K562 treated with DMSO at 1 percent for 12 hours (cell line): ENCODE results near the gene PRPF38A. TPM values are rescaled to one million over a fixed set of nuclear protein-coding genes. Genes with fewer than 3 reads are reported as not detected.

ENCODE experiments used
- total RNA-seq: library from RNA; unstranded; fragments of 300-600 nt; gene quantifications from 2 replicates; pipeline ENCODE4 v1.2.3, GENCODE V29; 2022; ENCODE audit not compliant: insufficient read depth

Gene PRPF38A, protein sequence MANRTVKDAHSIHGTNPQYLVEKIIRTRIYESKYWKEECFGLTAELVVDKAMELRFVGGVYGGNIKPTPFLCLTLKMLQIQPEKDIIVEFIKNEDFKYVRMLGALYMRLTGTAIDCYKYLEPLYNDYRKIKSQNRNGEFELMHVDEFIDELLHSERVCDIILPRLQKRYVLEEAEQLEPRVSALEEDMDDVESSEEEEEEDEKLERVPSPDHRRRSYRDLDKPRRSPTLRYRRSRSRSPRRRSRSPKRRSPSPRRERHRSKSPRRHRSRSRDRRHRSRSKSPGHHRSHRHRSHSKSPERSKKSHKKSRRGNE
- 32.0 and 59.2 TPM in 2 replicates for total RNA-seq

DNA sequence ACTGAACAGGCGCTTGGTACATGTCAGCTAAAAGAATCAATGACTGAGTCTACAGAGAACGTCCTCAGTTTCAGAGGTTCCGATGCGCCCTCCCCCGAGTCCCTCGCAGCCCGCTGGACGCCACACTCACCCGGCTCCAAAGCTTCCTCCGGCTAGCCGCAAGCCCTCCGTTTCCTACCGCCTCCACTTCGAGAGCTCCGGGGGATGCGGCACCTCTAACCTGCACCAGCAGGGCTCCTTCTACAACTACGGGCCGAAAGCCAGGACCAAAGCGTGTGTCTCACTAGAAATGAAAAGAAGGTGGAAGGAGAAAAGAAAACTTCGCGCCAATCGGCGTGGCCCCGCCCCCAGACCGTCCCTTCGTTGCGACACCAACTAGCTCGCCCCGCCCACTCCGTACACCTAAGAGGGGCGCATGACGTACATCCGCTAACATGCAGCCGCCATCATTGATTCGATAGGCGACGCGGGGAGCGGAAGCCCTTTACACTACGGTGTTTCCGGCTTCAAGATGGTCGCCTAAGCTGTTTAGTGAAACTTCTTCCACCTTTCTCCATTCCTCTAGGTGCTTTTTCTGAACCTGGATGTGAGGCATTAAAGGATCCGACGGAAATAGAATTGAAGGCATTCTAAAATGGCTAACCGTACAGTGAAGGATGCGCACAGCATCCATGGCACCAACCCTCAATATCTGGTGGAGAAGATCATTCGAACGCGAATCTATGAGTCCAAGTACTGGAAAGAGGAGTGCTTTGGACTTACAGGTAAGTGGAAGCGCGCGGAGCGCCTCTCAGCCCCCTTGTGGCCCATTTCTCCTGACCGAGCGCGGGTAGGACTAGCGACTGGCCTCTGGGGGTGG lies at the start of gene PRPF38A, which contains the start of gene ORC1:
TSS of gene PRPF38A (plus strand) at position 487 of the 859 bp plus-strand sequence. CDS start at position 635, 148 bp downstream.
TSS of gene ORC1 (minus strand) at position 308 of the 859 bp plus-strand sequence. CDS start 2,200 bp downstream, outside the sequence.

DNA sequence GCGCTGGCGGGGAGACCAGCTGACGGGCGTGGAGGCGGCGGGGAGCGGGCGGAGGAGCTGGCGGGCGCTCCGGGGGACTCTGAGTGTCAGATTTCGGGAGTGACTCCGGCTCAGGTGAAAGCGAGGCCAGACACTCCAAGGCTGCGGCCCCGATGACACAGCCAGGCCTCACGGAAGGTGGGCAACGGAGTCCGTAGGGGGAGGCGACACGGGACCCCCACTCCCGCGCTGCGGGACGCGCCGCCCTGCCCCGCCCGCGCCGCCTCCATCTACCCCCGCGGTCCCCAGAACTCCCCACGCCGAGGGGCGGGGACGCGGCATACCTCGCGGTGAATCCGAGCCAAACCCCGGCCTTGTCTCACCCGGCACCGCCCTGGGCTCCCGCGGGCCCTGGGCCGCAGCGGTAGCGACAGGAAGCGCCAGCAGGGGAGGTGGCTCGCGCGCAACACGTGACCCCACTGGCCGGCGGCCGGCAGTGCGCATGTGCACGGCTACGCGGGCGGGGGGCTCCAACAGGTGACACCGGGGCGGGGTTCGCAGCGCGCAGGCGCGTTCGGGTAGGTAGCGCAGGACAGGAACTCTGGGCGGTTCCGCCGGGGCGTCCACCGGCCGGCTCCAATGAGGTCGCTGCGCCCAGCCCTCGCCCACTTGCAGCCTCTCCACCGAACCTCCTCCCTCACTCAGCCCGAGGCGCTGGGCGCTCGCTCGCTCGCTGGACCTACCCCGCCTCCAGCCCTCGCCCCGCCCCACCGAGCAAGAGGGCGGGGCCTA lies 38.5 kb upstream of the PRPF38A start, which contains the start of gene CC2D1B:
TSS of gene CC2D1B (minus strand) at position 460 of the 771 bp plus-strand sequence. CDS start 1,585 bp downstream, outside the sequence.

Other genes with a start within 250 kb of the PRPF38A start
- gene CC2D1B, start 38.4 kb upstream of the PRPF38A start, total RNA-seq, result 27.4 and 40.9 TPM in 2 replicates
- 30.6 and 59.6 TPM in 2 replicates for gene ORC1, start 179 bp upstream of the PRPF38A start, total RNA-seq
- gene TUT4, start 148.5 kb downstream of the PRPF38A start, total RNA-seq, result 24.4 and 48.8 TPM in 2 replicates
- not detected in 2 replicates for gene GPX7, start 197.8 kb downstream of the PRPF38A start, total RNA-seq
- not detected in 2 replicates for gene SHISAL2A, start 228.6 kb downstream of the PRPF38A start, total RNA-seq